ENCODE data around the gene PARL.

DNA sequence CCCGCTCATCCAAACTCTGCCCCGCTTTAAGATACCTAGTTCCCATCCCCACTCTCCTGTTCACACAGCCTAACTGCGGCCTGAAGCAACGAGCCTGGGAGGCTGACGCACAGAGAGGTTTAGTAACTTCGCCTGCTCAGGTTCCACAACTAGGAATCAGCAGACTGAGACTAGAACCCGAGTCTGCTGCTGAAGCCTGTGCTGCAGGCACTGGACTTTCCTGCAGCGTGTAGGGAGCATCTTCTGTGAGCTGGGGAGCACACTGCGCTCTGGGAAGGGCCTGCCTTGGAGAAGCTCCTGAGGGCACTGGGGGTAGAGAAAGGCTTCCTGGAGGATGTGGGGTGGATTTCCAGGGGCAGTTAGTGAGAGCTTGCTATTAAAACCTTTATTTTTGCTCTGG lies 54.5 kb downstream of the PARL start:
- TF ChIP-seq, protein P1, sequence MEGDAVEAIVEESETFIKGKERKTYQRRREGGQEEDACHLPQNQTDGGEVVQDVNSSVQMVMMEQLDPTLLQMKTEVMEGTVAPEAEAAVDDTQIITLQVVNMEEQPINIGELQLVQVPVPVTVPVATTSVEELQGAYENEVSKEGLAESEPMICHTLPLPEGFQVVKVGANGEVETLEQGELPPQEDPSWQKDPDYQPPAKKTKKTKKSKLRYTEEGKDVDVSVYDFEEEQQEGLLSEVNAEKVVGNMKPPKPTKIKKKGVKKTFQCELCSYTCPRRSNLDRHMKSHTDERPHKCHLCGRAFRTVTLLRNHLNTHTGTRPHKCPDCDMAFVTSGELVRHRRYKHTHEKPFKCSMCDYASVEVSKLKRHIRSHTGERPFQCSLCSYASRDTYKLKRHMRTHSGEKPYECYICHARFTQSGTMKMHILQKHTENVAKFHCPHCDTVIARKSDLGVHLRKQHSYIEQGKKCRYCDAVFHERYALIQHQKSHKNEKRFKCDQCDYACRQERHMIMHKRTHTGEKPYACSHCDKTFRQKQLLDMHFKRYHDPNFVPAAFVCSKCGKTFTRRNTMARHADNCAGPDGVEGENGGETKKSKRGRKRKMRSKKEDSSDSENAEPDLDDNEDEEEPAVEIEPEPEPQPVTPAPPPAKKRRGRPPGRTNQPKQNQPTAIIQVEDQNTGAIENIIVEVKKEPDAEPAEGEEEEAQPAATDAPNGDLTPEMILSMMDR (IDR thresholded peaks at IDR 0.05): no peak
- no peak for TF ChIP-seq ZFX (IDR thresholded peaks at IDR 0.05; ENCODE audit: borderline replicate concordance)
